AG09309 (cell line): ENCODE results near the gene SUGCT.

ENCODE experiments used
- DNase-seq: peaks from one replicate; pipeline ENCODE4 v3.0.0-alpha.2; 2010; ENCODE audit warnings: low read depth
- H3K4me3 ChIP-seq: 2 replicates; pipeline ENCODE4 v1.5.1; 2011; ENCODE audit warnings: mild to moderate bottlenecking, low read depth, low read length, moderate library complexity; ENCODE audit not compliant: control insufficient read depth
- TF ChIP-seq, protein P1 (sequence below): IDR thresholded peaks from 2 replicates; pipeline ENCODE4 v1.5.1; 2011; ENCODE audit warnings: mild to moderate bottlenecking, low read depth, low read length, inconsistent platforms; ENCODE audit not compliant: insufficient read depth, control insufficient read depth; ENCODE audit errors: missing control alignments

SUGCT gene

DNA sequence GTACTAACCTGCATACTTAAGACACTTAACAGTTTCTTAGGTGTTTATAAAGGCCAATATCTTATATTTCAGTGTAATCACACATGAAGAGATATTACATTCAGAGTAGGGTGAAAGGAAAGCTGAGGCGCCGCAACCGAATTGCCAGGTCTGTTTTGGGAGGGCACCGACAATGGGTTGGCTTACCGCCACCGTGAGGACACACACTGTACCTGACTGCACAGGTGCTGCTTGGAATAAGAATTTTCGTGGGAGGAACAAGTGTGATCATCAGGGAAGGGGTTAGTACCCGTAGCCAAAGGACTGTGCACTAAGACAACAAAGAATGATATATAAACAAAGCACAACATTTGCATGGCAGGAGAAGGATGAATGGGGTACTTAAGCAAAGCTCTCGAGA is 591.8 kb downstream of the SUGCT start:
- no peak for DNase-seq
- TF ChIP-seq, protein P1, sequence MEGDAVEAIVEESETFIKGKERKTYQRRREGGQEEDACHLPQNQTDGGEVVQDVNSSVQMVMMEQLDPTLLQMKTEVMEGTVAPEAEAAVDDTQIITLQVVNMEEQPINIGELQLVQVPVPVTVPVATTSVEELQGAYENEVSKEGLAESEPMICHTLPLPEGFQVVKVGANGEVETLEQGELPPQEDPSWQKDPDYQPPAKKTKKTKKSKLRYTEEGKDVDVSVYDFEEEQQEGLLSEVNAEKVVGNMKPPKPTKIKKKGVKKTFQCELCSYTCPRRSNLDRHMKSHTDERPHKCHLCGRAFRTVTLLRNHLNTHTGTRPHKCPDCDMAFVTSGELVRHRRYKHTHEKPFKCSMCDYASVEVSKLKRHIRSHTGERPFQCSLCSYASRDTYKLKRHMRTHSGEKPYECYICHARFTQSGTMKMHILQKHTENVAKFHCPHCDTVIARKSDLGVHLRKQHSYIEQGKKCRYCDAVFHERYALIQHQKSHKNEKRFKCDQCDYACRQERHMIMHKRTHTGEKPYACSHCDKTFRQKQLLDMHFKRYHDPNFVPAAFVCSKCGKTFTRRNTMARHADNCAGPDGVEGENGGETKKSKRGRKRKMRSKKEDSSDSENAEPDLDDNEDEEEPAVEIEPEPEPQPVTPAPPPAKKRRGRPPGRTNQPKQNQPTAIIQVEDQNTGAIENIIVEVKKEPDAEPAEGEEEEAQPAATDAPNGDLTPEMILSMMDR, result no peak
- no peak overlapping the region for H3K4me3 ChIP-seq

DNA sequence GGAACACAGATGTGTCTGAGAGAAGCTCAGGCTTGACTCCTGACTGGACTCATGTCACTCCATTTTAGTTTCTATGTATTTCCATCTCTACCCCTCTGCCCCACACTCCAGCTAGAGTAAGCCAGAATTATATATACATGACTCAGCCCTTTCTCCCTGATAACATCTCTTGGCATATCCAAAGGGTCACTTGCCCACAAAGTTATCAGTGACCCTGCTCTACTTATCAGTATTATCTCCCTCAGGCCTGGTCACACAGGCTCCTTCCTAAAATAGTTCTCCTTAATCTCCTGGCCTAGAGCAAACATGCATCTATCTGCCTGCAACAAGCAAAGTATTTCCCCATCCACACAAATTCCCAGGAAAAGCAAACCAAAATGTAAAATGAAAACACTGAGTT is 598.3 kb downstream of the SUGCT start:
- TF ChIP-seq, protein P1, result no peak
- H3K4me3 ChIP-seq, result no peak overlapping the region
- no peak for DNase-seq

GRCh38 chr7:40733578-40733977 is 598.8 kb downstream of the SUGCT start:
- H3K4me3 ChIP-seq, result no peak overlapping the region
- DNase-seq, result no peak
- TF ChIP-seq, protein P1, result no peak

DNA sequence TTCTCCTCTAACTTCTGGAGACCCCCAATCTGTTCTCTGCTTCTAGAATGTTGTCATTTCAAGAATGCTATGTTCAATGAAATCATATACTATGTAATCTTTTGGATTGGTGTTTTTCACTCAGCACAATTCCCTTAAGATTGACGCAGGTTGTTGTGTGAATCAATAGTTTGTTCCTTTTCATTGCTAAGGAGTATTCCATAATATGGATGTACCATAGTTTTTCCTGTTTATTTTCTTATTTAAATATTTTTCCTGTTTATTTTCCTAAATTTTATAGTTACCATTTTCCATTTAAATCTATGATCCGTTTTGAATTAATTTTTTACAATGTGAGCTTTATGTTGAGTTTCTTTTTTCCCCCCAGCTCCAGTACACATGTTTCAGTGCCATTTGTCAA is 604.5 kb downstream of the SUGCT start:
- TF ChIP-seq, protein P1, result no peak

DNA sequence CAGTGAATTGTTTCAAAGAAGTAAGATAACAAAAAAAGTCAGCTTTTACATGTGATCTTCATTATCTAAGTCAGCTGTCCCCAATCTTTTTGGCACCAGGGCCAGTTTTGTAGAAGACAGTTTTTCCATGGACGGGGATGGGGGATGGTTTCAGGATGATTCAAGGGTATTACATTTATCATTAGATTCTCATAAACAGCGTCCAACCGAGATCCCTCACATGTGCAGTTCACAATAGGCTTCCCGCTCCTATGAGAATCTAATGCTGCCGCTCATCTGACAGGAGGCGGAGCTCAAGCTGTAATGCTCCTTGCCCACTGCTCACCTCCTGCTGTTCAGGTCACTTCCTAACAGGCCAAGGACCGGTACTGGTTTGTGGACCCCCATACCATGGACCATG is 607.5 kb downstream of the SUGCT start:
- no peak overlapping the region for H3K4me3 ChIP-seq
- DNase-seq, result no peak
- TF ChIP-seq, protein P1, result no peak

More for the DNA sequence above, 604.5 kb downstream of the SUGCT start:
- H3K4me3 ChIP-seq, result no peak overlapping the region
- no peak for DNase-seq

DNA sequence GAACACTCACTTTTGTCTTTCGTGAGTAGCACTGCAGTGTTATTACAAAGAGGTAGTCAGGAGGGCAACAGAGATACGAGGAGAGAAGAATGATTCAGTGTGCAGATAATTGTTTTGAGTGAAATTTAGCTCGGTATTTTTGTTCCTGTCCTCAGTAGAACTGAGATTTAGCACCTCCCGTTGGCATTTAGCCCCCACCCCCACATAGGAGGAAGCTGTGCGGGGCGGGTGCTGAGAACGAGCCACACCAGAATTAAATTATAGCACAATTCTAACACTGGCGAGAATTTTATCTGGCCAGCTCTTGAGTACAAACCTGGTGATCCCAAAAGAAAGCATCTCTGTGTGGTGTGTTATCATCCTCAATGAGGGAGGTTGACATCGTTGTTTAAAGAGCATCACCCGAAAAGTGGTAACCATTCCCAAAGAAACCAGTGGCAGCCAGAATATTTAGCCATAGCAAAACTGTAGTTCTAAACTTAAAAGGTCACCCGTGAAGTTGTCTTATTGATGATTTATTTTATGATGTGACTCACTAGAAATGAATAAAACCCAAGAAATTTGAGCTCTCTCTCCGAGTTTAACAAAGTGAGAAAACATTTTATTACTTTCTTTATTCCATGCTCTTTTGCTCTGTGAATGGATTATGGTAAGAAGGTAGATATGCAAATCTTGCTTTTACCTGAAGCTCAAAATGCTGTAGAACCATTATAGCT is 612.2 kb downstream of the SUGCT start:
- no peak overlapping the region for H3K4me3 ChIP-seq
- TF ChIP-seq, protein P1, result no peak

More for the DNA sequence above, 612.2 kb downstream of the SUGCT start:
- no peak for DNase-seq
